Karpas-422 (cell line): ENCODE results near the gene HIP1. TPM values are rescaled to one million over a fixed set of nuclear protein-coding genes. Genes with fewer than 3 reads are reported as not detected.
"Not testable (repeated sequence)": the region's sequence is repeated elsewhere in the genome, so short reads cannot be mapped to it uniquely, and the experiment has no call there.

Source experiments
- DNase-seq: peaks from one replicate; pipeline ENCODE4 v3.0.0-alpha.2; 2015
- H2AFZ ChIP-seq: fragments of 200-600 bp; sonication (generic); 2 replicates; pipeline ENCODE4 v1.6.1; 2014; ENCODE audit warnings: antibody characterized with exemption, low read length, mixed read lengths
- H3K27ac ChIP-seq: fragments of 200-600 bp; sonication (generic); 2 replicates; pipeline ENCODE4 v1.5.1; 2014; ENCODE audit warnings: mild to moderate bottlenecking, low read length, moderate library complexity
- H3K27me3 ChIP-seq: fragments of 200-600 bp; sonication (generic); 2 replicates; pipeline ENCODE4 v1.6.1; 2014; ENCODE audit warnings: low read length, mixed read lengths
- H3K36me3 ChIP-seq: fragments of 200-600 bp; sonication (generic); 2 replicates; pipeline ENCODE4 v1.6.1; 2014; ENCODE audit warnings: low read length, mixed read lengths; ENCODE audit not compliant: insufficient read depth
- H3K4me1 ChIP-seq: fragments of 200-600 bp; sonication (generic); 2 replicates; pipeline ENCODE4 v1.6.1; 2014; ENCODE audit warnings: mild to moderate bottlenecking, low read length, mixed read lengths
- H3K4me2 ChIP-seq: fragments of 200-600 bp; sonication (generic); 2 replicates; pipeline ENCODE4 v1.6.1; 2014; ENCODE audit warnings: low read length, low read depth, mild to moderate bottlenecking; ENCODE audit not compliant: poor library complexity, severe bottlenecking
- H3K4me3 ChIP-seq: fragments of 200-600 bp; sonication (generic); 2 replicates; pipeline ENCODE4 v1.5.1; 2014; ENCODE audit warnings: mild to moderate bottlenecking, antibody characterized with exemption, low read length, mixed read lengths
- H3K79me2 ChIP-seq: fragments of 200-600 bp; sonication (generic); 2 replicates; pipeline ENCODE4 v1.6.1; 2014; ENCODE audit warnings: mild to moderate bottlenecking, low read length, mixed read lengths
- H3K9ac ChIP-seq: fragments of 200-600 bp; sonication (generic); 2 replicates; pipeline ENCODE4 v1.6.0; 2014; ENCODE audit warnings: low read length
- H3K9me2 ChIP-seq: fragments of 200-600 bp; sonication (generic), shearing (Covaris generic); replicated peaks from 2 replicates; pipeline ENCODE4 v1.6.0; 2014; ENCODE audit warnings: mild to moderate bottlenecking, low read length, moderate library complexity; ENCODE audit not compliant: insufficient read depth
- H3K9me3 ChIP-seq: fragments of 300-700, 200-600 bp; sonication (generic); 2 replicates; pipeline ENCODE4 v1.6.1; 2014; ENCODE audit warnings: low read length, mixed read lengths
- H4K20me1 ChIP-seq: fragments of 200-600 bp; sonication (generic); 2 replicates; pipeline ENCODE4 v1.6.1; 2014; ENCODE audit warnings: mild to moderate bottlenecking, antibody characterized with exemption, low read length, low read depth; ENCODE audit not compliant: insufficient read depth
- total RNA-seq: library from RNA; depleted of rRNA; stranded (reverse); fragments of >200 nt; shearing (Covaris generic); gene quantifications from 2 replicates; pipeline ENCODE4 v1.2.3, GENCODE V29; 2014; ENCODE audit warnings: low replicate concordance

HIP1 gene
- total RNA-seq, 1 experiment from 2014 or later = 0.34 TPM

GRCh38 chr7:75722373-75722772 is 16.4 kb downstream of the HIP1 start:
- no peaks in the 10 kb centered on the region for H3K27me3 ChIP-seq
- no peaks in the 10 kb centered on the region for H3K79me2 ChIP-seq
- H3K9ac ChIP-seq = no peak overlapping the region
- no peak overlapping the region for H3K4me2 ChIP-seq
- DNase-seq = no peak
- H3K27ac ChIP-seq = no peak overlapping the region
- H3K9me2 ChIP-seq = no peaks in the 10 kb centered on the region
- no peaks in the 10 kb centered on the region for H3K36me3 ChIP-seq
- H3K4me3 ChIP-seq = no peak overlapping the region
- H2AFZ ChIP-seq = no peak overlapping the region
- H4K20me1 ChIP-seq = no peaks in the 10 kb centered on the region
- no peaks in the 10 kb centered on the region for H3K4me1 ChIP-seq
- no peaks in the 10 kb centered on the region for H3K9me3 ChIP-seq

GRCh38 chr7:75721922-75722321 is 16.8 kb downstream of the HIP1 start:
- H3K4me3 ChIP-seq, H2AFZ ChIP-seq, H4K20me1 ChIP-seq, H3K9ac ChIP-seq, H3K4me1 ChIP-seq, H3K9me3 ChIP-seq, DNase-seq, H3K79me2 ChIP-seq, H3K4me2 ChIP-seq, H3K27ac ChIP-seq, H3K27me3 ChIP-seq, H3K9me2 ChIP-seq, H3K36me3 ChIP-seq: not testable (repeated sequence)

- H3K4me2 ChIP-seq = no peak overlapping the region
- H3K27ac ChIP-seq = no peak overlapping the region
- no peaks in the 10 kb centered on the region for H3K4me1 ChIP-seq
- no peaks in the 10 kb centered on the region for H3K9me2 ChIP-seq
- DNase-seq = no peak
- H4K20me1 ChIP-seq = no peaks in the 10 kb centered on the region
- no peak overlapping the region for H3K4me3 ChIP-seq
- no peaks in the 10 kb centered on the region for H3K36me3 ChIP-seq
- no peaks in the 10 kb centered on the region for H3K79me2 ChIP-seq
- H3K9ac ChIP-seq = no peak overlapping the region
- H3K27me3 ChIP-seq = no peaks in the 10 kb centered on the region
- H3K9me3 ChIP-seq = no peaks in the 10 kb centered on the region
- H2AFZ ChIP-seq = no peak overlapping the region
Measured at GRCh38 chr7:75721426-75721825, 17.3 kb downstream of the HIP1 start.

- no peak overlapping the region for H3K4me3 ChIP-seq
Measured at GRCh38 chr7:75719626-75720025, 19.1 kb downstream of the HIP1 start.

GRCh38 chr7:75718390-75719031 is 20.2 kb downstream of the HIP1 start:
- Histone ChIP-seq H3K4me2 (no peak overlapping the region), H3K79me2 (no peaks in the 10 kb centered on the region), H3K27ac (no peak overlapping the region), H3K27me3 (no peaks in the 10 kb centered on the region), H3K9ac (no peak overlapping the region), H3K4me1 (no peaks in the 10 kb centered on the region), H4K20me1 (no peaks in the 10 kb centered on the region), H3K4me3 (no peak overlapping the region), H3K9me2 (no peaks in the 10 kb centered on the region), H3K36me3 (no peaks in the 10 kb centered on the region), H3K9me3 (no peaks in the 10 kb centered on the region), H2AFZ (no peak overlapping the region)
- DNase-seq = no peak

More at GRCh38 chr7:75719626-75720025, 19.1 kb downstream of the HIP1 start:
- Histone ChIP-seq H3K36me3 (no peaks in the 10 kb centered on the region), H2AFZ (no peak overlapping the region), H3K4me2 (no peak overlapping the region), H3K79me2 (no peaks in the 10 kb centered on the region), H4K20me1 (no peaks in the 10 kb centered on the region), H3K27me3 (no peaks in the 10 kb centered on the region), H3K4me1 (no peaks in the 10 kb centered on the region), H3K9ac (no peak overlapping the region), H3K9me2 (no peaks in the 10 kb centered on the region), H3K27ac (no peak overlapping the region), H3K9me3 (no peaks in the 10 kb centered on the region)
- DNase-seq = no peak

- H3K79me2 ChIP-seq, H3K4me1 ChIP-seq, H3K9me2 ChIP-seq, H3K4me2 ChIP-seq, H3K27me3 ChIP-seq, H3K36me3 ChIP-seq, H2AFZ ChIP-seq, H4K20me1 ChIP-seq, H3K27ac ChIP-seq, H3K4me3 ChIP-seq, DNase-seq, H3K9me3 ChIP-seq, H3K9ac ChIP-seq: not testable (repeated sequence)
Measured at GRCh38 chr7:75717746-75718145, 21.0 kb downstream of the HIP1 start.

GRCh38 chr7:75716992-75717626 is 21.6 kb downstream of the HIP1 start:
- H3K27ac ChIP-seq = no peak overlapping the region
- H3K9ac ChIP-seq = no peak overlapping the region
- no peaks in the 10 kb centered on the region for H3K9me2 ChIP-seq
- no peak for DNase-seq
- no peaks in the 10 kb centered on the region for H3K9me3 ChIP-seq
- H2AFZ ChIP-seq = no peak overlapping the region
- no peaks in the 10 kb centered on the region for H3K27me3 ChIP-seq
- H4K20me1 ChIP-seq = no peaks in the 10 kb centered on the region
- H3K4me3 ChIP-seq = no peak overlapping the region
- no peaks in the 10 kb centered on the region for H3K4me1 ChIP-seq
- H3K4me2 ChIP-seq = no peak overlapping the region
- H3K36me3 ChIP-seq = no peaks in the 10 kb centered on the region
- H3K79me2 ChIP-seq = no peaks in the 10 kb centered on the region

- H3K36me3 ChIP-seq = no peaks in the 10 kb centered on the region
- no peaks in the 10 kb centered on the region for H3K79me2 ChIP-seq
- H3K9me3 ChIP-seq = no peaks in the 10 kb centered on the region
- no peaks in the 10 kb centered on the region for H3K27me3 ChIP-seq
- no peak overlapping the region for H3K9ac ChIP-seq
- H3K4me3 ChIP-seq = no peak overlapping the region
- no peak overlapping the region for H2AFZ ChIP-seq
- H3K27ac ChIP-seq = no peak overlapping the region
- DNase-seq = no peak
- H4K20me1 ChIP-seq = no peaks in the 10 kb centered on the region
- no peak overlapping the region for H3K4me2 ChIP-seq
- no peaks in the 10 kb centered on the region for H3K9me2 ChIP-seq
- H3K4me1 ChIP-seq = no peaks in the 10 kb centered on the region
Measured at GRCh38 chr7:75715864-75716263, 22.9 kb downstream of the HIP1 start.
